Right lobe of liver (tissue), 4 donors: ENCODE data around the gene S100P.

ENCODE experiments used
- POLR2A ChIP-seq: fragments of 450-650 bp; IDR thresholded peaks from one replicate; pipeline ENCODE4 v1.6.1; 2017; ENCODE audit warnings: antibody characterized with exemption, mild to moderate bottlenecking
- TF ChIP-seq, protein P1 (sequence below), 4 donors: fragments of 200-600 bp in 3 of 4; fragments of 450-650 bp in 1 of 4; IDR thresholded peaks; one replicate each; pipeline versions ENCODE4 v1.5.1 to v1.8.0; 2016 to 2022; ENCODE audit warnings: antibody characterized with exemption in 4 of 4, mild to moderate bottlenecking in 2 of 4
- donor health status: DM: no; HTN: no; CAD: no.
- donor health status: DM: no; HTN: no; CAD: no.
- donor health status: DM: no; HTN: yes; CAD: no.

DNA sequence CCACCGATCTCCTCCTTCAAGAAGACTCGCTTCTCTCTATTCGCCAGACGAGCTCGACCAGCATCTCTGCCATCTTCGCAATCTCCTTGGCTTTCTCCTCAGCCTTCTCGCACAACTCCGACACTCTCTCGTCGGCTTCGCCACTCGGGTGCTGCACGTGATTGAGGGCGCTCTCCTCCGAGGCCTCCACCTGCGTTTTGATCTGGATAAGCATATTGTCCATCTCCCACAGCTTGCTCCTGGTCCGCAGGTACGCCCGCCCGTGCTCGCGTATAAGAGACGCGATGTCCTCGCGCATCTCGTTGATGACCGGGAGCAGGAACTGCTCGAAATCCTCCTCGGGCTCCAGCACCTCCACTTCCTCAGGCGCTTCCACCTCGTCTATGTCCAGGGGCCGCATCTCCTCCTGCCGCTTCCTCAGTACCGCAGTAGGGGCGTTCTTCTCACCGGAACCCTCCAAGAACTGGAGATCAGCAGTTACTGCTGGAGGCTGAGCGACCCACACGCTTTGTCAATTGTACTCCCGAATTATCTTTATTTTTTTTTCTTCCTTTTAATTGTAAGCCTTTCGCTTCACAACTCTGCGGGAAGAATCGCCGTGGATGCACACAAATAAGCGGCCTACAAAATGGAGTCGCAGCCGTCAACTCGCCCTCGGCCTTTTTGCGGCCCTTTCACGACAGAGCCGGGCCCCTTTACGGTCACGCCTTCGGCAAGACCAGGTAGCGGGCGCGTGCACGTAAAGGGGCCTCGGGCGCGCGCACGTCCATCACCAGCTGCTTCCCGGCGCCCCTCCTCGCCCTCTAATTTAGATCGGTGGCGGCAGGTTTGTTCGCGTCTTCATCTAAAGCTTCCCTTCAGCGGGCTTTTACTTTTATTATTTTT lies 15.8 kb downstream of the S100P start, which contains the start of gene MRFAP1L1:
- TF ChIP-seq POLR2A: no peak
- TF ChIP-seq, protein P1, sequence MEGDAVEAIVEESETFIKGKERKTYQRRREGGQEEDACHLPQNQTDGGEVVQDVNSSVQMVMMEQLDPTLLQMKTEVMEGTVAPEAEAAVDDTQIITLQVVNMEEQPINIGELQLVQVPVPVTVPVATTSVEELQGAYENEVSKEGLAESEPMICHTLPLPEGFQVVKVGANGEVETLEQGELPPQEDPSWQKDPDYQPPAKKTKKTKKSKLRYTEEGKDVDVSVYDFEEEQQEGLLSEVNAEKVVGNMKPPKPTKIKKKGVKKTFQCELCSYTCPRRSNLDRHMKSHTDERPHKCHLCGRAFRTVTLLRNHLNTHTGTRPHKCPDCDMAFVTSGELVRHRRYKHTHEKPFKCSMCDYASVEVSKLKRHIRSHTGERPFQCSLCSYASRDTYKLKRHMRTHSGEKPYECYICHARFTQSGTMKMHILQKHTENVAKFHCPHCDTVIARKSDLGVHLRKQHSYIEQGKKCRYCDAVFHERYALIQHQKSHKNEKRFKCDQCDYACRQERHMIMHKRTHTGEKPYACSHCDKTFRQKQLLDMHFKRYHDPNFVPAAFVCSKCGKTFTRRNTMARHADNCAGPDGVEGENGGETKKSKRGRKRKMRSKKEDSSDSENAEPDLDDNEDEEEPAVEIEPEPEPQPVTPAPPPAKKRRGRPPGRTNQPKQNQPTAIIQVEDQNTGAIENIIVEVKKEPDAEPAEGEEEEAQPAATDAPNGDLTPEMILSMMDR (IDR thresholded peaks at IDR 0.05): no peak
